ENCODE measurements around the gene ARHGEF28.

Gene ARHGEF28

GRCh38 chr5:73867345-73868335, 241.6 kb downstream of the ARHGEF28 start:
- DNase-seq: no peak

GRCh38 chr5:73883646-73884045, 257.6 kb downstream of the ARHGEF28 start:
- DNase-seq: no peak

- no peak for DNase-seq
Measured at GRCh38 chr5:73887688-73888087, 261.7 kb downstream of the ARHGEF28 start.

GRCh38 chr5:73890569-73890968, 264.6 kb downstream of the ARHGEF28 start:
- no peak for DNase-seq

- DNase-seq: no peak
Measured at GRCh38 chr5:73892218-73892617, 266.2 kb downstream of the ARHGEF28 start.

GRCh38 chr5:73892806-73893205, 266.8 kb downstream of the ARHGEF28 start:
- no peak for DNase-seq

- no peak for DNase-seq
Measured at GRCh38 chr5:73893813-73894212, 267.8 kb downstream of the ARHGEF28 start.

GRCh38 chr5:73894860-73895259, 268.9 kb downstream of the ARHGEF28 start:
- DNase-seq: no peak

GRCh38 chr5:73895471-73895870, 269.5 kb downstream of the ARHGEF28 start:
- no peak for DNase-seq

- DNase-seq: no peak
Measured at GRCh38 chr5:73896097-73896496, 270.1 kb downstream of the ARHGEF28 start.

GRCh38 chr5:73896668-73897067, 270.7 kb downstream of the ARHGEF28 start:
- DNase-seq: no peak

- DNase-seq: no peak
Measured at GRCh38 chr5:73897893-73898292, 271.9 kb downstream of the ARHGEF28 start.

- no peak for DNase-seq
Measured at GRCh38 chr5:73899055-73899454, 273.1 kb downstream of the ARHGEF28 start.

- DNase-seq: no peak
Measured at GRCh38 chr5:73899916-73900315, 273.9 kb downstream of the ARHGEF28 start.

GRCh38 chr5:73900566-73900965, 274.6 kb downstream of the ARHGEF28 start:
- no peak for DNase-seq

- DNase-seq: no peak
Measured at GRCh38 chr5:73901043-73901442, 275.0 kb downstream of the ARHGEF28 start.

GRCh38 chr5:73901455-73901854, 275.5 kb downstream of the ARHGEF28 start:
- no peak for DNase-seq

GRCh38 chr5:73902327-73903051, 276.5 kb downstream of the ARHGEF28 start:
- DNase-seq: no peak

GRCh38 chr5:73903169-73903568, 277.2 kb downstream of the ARHGEF28 start:
- no peak for DNase-seq

GRCh38 chr5:73906277-73906676, 280.3 kb downstream of the ARHGEF28 start:
- no peak for DNase-seq

- DNase-seq: no peak
Measured at GRCh38 chr5:73907164-73907563, 281.2 kb downstream of the ARHGEF28 start.

- DNase-seq: no peak
Measured at GRCh38 chr5:73908395-73908794, 282.4 kb downstream of the ARHGEF28 start.

GRCh38 chr5:73908846-73909245, 282.9 kb downstream of the ARHGEF28 start:
- no peak for DNase-seq

GRCh38 chr5:73909474-73909873, 283.5 kb downstream of the ARHGEF28 start:
- no peak for DNase-seq

All from GDM1 (cell line).